ENCODE measurements around the gene PUM1.

Gene PUM1

DNA sequence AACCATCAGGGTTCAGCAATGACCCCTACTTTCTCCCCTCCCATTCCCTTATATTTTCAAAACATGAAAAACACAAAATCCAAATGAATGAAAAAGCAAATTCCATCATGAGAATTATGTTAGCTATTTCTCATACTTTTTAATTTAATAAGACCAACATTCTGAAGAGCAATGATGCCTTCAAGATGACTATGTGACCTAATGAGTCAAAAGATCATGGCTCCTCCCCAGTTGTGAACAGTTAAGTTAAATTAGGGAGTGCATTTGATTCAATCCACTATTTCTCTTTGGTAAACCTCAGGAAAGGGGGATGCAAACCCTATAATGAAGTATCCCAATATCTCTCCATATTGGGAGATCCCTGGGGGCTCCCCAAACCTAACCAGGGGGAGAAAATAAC, 36.5 kb downstream of the PUM1 start:
- DNase-seq (ENCODE audit: low read depth in 2 of 2, low spot score in 1 of 2), result no peak

DNA sequence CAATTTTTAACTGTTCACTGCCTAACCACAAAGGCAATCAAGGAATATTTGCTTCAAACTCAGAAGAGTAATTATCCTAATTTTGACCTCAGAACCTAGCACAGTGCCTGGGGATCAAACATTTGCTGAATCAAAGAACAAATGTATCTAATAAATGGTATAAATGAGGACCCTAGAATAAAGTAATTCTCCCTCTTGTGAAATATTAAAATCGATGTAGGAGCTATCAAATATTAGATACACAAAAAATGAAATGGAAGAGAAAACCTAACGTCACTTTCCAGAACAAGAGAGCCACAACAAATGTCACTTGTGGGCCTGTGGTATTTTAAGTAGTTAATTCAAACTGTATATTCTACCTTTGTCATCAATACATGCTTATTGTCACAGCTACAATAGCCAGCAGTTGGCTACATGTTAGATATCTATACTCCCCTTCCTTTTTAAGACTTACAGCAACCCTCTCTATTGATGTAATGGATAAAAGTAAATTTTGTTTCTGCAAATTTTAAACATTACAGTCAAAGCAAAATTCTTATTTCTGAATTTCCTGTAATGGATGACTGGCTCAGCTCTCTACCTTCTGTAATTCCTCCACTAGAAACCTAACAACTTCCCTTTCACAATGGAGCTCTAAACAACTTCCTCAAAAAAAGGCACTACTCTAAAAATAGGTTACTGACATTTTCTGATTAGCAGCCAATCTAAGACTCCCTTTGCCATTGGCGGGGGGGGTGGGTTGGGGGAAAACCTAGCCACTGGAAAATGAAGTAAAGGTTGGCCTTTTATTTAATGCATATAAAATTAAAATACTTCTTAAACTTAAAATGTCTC, 37.6 kb downstream of the PUM1 start:
- no peak for DNase-seq (ENCODE audit: low read depth in 2 of 2, low spot score in 1 of 2)

DNA sequence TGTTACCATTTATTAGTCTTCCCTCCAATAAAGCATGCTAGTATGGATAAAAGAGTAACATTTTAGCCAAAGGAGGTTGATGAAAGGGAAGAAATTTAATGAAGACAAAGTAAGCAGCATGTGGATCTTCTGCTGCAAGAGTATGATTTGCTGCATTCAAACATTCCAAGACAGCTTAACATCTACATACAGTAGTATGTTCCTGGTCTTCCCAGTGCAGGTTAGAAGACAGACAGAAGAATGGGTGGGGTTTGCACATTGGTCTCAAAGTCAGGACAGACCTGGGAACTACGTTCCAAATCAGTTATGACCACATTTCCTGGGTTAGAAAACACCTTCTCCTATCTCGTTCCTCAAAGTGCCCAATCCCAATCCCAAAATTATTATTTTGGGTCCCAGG, 43.3 kb downstream of the PUM1 start:
- no peak for DNase-seq (ENCODE audit: low read depth in 2 of 2, low spot score in 1 of 2)

DNA sequence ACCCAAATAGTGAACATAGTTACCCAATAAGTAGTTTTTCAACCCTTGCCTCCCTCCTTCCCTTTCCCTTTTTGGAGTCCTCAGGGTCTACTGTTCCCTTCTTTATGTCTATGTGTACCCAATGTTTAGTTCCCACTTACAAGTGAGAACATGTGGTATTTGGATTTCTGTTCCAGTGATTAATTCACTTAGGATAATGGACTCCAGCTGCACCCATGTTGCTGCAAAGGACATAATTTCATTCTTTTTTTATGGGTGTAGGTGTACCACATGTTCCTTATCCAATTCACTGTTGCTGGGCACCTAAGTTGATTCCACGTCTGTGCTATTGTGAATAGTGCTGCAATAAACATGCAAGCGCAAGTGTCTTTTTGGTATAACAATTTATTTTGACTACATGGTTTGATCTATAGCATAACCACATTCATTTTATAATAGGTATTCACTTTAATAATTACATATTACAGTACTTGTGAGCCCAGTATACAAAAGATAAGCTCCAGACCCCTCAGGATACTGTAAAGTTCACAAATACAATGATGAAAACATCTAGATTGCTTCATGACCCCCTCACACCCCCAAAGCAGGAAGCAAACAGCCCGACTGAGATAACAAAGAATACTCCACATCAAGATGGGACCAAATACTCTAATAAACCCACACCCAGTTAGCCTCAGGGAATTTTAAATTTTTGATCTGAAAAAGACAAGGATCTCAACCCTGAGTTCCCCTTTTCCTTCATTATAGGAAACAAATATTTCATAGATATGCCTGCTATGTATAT, 45.3 kb downstream of the PUM1 start:
- no peak for DNase-seq (ENCODE audit: low read depth in 2 of 2, low spot score in 1 of 2)

DNA sequence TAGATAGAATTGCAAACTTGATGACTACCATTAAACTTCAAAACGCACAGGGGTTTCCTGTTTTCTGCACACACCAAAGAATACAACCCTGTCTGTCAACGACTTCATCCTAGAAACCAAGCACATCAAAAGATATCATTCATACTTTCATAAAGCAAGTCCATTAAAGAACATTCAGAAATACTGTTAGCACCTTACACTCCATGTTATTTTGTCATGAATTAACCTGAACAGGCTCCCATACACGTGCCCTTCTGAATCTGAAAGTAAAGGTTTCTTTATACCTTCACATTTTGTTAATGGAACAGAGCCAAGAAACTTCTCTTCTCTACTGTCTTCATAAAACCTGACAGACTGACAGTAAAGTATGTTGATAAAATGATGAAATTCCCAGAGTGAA, 46.1 kb downstream of the PUM1 start:
- no peak for DNase-seq (ENCODE audit: low read depth in 2 of 2, low spot score in 1 of 2)

DNA sequence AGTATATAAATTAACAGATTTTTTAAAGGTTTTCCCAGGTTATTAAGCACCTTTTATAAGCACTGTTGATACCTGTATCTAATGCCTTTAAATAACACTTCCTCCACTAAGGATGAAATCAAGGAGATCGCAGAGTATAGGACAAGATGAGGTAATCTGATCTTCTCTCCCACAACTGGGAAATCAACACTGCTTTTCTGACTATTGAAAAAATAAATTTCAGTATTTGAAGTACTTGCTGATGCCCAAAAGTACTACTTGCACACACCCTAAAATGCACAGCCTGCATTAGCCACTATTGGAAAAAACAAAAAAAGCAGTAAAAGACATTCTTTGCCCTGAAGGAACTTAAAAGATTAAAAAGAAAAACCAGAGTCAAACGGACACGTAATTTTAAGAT, 48.6 kb downstream of the PUM1 start:
- no peak for DNase-seq (ENCODE audit: low read depth in 2 of 2, low spot score in 1 of 2)

DNA sequence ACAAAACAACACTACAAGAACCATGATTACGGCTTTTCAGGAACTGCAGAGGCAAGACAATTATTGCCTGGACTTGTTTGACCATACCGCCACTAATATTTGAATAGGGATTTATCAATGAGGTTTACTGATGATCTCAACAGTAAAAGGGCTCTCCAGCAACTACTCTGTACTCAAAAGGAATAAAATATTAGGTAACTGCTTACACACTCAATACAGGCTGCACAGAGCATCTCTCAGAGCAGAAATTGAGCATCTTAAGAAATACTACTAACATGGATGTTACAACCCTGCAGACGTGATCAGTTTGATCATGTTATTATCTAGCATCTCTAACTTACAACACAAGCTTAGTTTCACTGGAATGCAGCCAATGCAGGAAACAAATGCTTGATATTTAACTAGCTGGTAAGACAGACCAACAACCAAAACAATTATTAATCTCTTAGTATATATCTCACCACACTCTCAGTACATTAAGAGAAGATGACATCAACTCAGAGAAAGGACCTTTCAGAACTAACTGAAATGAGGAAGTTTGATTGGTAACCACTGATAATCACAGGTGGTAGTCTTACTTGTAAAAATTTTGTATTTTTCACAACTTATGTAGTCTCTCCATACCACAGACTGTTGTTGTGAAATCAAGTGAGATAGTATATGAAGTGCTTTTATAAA, 52.2 kb downstream of the PUM1 start:
- no peak for DNase-seq (ENCODE audit: low read depth in 2 of 2, low spot score in 1 of 2)

DNA sequence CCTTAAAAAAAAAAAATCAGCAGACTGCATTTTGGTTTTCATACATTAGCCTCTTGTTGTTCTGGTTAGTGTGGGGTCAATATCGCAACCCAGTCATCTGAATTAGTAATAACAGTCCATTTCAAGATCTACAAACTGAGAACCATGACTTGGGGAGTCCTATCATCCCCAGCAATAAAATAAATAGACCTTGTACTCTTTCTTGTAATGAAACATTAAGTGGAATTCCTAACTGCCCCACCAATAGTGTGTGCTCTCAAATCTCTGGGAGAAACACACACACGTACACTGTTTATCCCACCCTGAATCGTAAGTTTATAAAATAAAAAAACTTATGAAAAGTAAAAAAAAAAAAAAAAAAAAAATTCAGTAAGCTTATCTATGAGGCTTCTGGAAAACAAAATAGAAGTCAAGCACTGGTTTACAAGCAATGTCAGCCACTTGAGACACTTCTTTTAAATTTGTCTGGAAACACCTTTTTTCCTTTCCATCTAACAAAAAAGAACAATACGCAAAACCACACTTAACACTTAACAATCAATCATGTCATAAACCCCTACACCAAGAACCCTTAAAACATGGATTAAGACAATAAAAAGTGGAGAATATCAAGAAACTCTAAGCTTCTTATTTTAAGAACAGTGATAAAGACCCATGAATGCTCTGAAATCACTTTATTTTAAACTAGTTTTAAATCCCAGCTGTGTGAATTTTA, 53.1 kb downstream of the PUM1 start:
- DNase-seq (ENCODE audit: low read depth in 2 of 2, low spot score in 1 of 2), result no peak

DNA sequence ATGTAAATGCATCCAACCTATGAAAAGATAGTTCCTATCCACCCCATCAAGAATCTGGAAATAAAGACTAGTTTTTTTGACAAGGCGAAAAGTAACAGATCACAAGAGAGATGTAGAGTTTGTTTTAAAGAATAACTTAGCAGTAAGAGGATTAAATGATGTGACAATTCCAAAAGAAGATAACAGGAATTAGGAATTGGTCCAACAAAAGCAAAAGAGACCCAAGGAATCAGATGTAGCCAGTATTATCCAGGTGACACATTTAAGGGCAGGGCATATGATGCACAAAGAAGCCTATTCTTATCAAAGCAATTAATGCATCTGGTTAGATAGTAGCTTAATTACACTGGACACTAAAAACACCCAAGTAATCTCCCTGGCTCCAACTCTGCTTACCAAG, 53.8 kb downstream of the PUM1 start:
- no peak for DNase-seq (ENCODE audit: low read depth in 2 of 2, low spot score in 1 of 2)

DNA sequence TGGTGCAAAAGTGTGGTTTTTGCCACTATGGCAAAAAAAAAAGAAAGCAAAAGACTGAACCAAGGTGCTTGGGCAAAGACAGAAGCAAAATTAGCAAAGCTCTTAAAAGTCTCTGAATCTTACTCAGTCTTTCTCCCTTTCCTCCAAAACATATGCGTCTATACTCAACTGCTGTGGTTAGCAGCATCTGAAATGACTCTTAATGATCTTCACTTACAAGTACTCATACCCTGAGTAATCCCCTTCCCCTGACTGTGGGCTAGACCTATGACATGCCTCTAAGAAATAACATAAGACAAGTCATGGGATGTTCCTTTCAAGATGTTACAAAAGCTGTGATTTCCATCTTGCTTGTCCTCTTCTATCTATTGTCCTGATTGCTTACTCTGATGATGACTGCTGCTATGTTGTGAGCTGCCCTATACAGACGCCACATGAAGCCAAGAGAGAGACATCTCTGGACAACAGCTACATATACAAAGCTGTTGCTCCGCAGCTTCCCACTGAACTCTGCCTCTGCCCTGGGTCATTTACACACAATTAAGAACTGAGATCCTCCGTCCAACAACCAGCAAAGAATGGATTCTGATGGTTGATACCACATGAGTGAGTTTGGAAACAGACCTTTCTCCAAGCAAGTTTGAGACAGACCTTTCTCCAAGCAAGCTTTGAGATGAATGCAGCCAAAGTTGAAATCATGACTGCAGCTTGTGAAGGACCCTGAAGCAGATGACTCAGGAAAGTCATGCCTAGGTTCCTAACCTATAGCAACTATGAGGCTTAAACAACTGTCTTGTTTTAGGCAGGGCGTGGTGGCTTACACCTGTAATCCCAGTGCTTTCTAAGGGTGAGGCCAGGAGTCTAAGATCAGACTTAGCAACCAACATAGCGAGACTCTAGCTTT, 55.2 kb downstream of the PUM1 start:
- DNase-seq (ENCODE audit: low read depth in 2 of 2, low spot score in 1 of 2), result no peak

DNA sequence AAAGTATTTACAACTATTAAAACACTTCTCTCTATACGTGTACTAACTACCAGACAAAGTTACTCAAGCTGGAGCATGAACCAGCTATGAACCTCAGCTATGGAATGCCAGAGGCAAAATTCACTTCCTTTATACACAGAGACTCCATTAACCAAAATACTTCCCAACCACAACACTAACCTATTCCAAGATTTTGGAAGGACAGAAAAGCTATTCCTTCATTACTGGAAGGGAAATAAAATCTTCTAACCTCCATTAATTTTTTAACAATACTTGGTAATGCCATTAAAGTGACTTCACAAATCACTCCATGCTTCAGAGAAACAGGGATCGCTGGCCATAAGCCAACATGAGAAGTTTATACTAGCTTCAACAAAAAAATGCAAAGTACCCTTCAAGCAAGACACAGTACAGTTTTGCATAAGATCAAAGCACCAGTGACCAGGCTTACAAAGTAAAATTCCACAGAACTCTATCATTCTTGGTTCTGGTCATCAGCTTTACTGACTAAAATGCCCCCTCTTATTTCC, 58.0 kb downstream of the PUM1 start:
- no peak for DNase-seq (ENCODE audit: low read depth in 2 of 2, low spot score in 1 of 2)

DNA sequence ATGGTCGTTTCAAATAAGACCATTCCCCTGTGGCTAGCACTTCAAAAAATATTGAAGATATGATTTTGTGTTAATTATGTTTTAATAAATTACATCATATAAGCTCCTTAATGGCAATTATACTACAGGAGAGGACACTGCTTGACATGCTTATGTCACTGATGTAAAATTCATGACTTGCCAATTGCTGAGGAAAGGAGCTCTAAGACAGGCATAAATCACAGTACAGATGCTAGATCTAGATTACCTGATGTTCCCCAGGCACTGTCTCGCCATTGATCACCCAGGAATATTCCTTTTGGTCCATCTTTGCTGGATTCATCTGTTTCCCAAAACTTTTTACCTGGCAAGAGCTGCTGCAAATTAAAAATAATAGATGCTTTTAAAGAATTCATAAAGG, 58.8 kb downstream of the PUM1 start:
- no peak for DNase-seq (ENCODE audit: low read depth in 2 of 2, low spot score in 1 of 2)

DNA sequence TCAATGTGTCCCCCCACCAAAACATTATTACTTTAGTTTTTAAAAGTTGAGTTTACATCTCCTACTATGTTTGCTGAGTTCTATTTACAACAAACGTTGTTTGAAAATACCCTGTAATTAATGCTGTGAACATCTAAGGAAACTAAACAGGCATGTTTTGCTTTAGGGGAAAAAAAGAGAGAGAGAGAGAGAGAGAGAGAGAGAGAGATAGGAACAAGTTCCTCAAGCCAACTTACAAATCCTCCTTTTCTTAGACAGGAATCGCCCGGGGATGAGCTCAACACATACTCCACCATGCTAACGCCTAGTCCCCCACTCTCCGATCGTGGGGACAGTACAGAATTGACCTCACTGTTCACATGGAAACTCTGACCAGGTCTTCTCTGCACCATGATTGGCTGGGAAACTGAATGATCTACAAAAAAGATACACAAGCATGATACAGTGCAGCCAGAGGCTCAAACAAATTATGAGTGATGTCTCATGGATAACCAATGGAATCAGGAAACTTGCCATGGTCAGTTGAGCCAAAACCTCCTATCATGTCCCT, 59.8 kb downstream of the PUM1 start:
- no peak for DNase-seq (ENCODE audit: low read depth in 2 of 2, low spot score in 1 of 2)

DNA sequence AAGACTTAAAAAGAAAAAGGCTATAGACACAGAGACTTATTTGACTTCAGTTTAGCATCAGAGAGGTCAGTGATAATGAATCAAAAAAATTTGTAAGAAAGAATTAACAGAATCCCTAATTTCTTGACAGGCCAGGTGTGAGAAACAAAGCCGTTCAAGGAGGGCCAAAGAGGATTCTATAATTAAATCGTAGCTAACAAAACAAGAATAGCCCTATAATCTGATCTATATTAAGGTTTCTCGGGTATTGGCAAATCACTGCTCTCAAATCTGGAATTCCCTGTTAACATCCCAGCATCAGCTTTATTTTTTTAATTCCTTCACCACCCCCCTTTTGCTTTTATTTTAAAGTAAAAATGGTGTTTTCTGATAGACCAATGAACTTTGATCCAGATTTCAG, 60.3 kb downstream of the PUM1 start:
- DNase-seq (ENCODE audit: low read depth in 2 of 2, low spot score in 1 of 2), result no peak

DNA sequence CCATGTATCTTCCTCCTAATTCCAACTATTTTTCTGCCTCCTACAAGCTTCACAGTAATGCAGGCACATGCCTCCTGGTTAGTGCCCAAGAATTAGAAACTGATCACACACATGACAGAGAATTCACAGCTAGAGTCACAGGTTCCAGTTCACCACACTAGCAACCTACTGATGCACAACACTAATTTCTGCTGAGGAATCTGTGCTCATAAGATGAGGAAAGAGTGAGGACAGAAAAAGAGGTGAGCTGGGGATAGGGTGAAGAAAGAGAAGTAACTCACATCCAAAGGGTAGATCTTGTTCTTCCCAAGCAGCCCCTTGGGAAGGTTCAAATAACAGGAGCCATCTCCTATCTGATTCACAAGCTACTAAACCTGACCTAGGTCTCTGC, 61.3 kb downstream of the PUM1 start:
- no peak for DNase-seq (ENCODE audit: low read depth in 2 of 2, low spot score in 1 of 2)

DNA sequence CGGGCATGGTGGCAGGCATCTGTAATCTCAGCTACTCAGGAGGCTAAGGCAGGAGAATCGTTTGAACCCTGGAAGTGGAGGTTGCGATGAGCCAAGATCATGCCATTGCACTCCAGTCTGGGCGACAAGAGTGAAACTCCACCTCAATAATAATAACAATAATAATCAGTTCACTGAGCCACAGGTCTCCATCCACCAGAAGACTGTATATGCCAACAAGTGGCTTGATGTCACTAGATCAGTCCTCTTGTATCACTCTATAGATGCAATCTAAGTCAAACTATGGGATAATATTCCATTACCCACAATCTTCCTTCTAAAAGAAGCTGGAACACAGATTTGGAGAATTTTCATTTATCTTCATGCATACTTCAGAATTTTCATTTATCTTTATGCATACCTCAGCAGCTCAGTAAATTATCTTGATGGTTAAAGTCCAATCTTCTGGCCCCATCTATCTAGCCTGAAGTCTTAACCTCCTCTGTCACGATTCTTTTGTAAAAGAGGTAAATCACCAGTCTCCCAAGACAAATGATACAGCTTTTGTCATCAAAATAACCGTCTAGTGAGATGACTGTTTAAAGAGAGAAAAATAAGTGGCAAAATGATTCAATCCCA, 61.8 kb downstream of the PUM1 start:
- DNase-seq (ENCODE audit: low read depth in 2 of 2, low spot score in 1 of 2), result no peak

DNA sequence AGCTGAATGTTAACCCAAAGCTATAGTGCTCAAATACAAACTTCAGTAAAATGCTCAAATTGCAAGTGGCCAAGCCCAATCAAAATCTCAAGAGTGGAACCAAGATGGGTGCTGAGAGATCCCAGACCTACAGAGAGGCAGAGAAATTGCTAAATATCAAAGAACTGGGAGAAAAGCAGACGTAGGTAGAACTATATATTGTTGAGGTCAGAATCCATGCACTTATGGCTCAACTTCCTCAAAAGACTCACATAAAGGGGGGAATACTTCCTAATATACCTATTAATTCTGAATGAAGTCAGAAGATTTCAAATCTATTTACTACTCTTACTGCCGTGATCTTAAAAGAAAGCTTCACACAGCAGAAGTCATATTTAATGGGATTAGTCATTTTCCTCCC, 65.2 kb downstream of the PUM1 start:
- no peak for DNase-seq (ENCODE audit: low read depth in 2 of 2, low spot score in 1 of 2)

DNA sequence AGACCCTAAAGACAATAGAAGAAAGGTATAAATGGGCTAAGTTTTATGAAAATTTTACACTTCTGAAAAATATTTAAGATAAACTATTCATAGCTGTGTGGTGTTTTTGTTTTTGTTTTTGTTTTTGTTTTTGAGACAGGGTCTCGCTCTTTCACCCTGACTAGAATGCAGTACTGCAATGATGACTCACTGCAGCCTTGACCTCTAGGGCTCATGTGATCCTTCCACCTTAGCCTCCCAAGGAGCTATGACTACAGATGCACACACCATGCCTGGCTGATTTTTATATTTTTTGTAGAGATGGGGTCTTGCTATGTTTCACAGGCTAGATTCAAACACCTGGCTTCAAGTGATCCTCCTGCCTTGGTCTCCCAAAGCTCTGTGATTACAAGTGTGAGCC, 66.6 kb downstream of the PUM1 start:
- no peak for DNase-seq (ENCODE audit: low read depth in 2 of 2, low spot score in 1 of 2)

DNA sequence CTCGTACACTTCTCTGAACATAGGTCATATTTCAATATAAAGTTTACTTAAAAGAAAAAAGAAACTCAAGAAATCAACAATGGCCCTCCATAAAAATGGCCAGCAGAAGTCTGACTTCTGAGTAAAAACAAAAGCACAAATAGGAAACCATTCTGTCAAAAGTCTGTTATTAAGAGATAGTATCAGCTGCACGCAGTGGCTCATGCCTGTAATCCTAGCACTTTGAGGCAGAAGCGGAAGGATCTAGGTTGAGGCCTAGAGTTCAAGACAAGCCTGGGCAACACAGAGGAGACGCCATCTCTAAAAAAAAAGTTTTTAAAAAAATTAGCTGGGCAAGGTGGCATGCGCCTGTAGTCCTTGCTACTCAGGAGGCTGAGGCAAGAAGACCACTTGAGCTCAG, 67.3 kb downstream of the PUM1 start:
- no peak for DNase-seq (ENCODE audit: low read depth in 2 of 2, low spot score in 1 of 2)

All from stimulated activated CD8-positive, alpha-beta memory T cell treated with anti-CD3 and anti-CD28 coated beads, Interleukin-4, amount 100 ng/mL, for 4 hours (primary cell).